GM18861 (cell line): ENCODE results near the gene CHST14.

ENCODE experiments used
- ATAC-seq: cut with Tn5 transposase; IDR thresholded peaks from one replicate; pipeline ENCODE4 v1.9.1; 2021; ENCODE audit not compliant: unreplicated experiment

Gene CHST14

GRCh38 chr15:40470423-40471104 is at the start of gene CHST14:
Gene CHST14 (plus strand): TSS chr15:40470984. CDS start chr15:40471214, 230 bp downstream.
- no peak for ATAC-seq

GRCh38 chr15:40421246-40422157 is 49.3 kb upstream of the CHST14 start:
- ATAC-seq: no peak

- no peak for ATAC-seq
Observed at GRCh38 chr15:40424483-40425115, 46.2 kb upstream of the CHST14 start.

- ATAC-seq: no peak
Observed at GRCh38 chr15:40425681-40426080, 45.1 kb upstream of the CHST14 start.

GRCh38 chr15:40427188-40427587 is 43.6 kb upstream of the CHST14 start:
- no peak for ATAC-seq

GRCh38 chr15:40428185-40428584 is 42.6 kb upstream of the CHST14 start:
- no peak for ATAC-seq

GRCh38 chr15:40429068-40429710 is 41.6 kb upstream of the CHST14 start:
- ATAC-seq: no peak

- ATAC-seq: no peak
Observed at GRCh38 chr15:40430271-40430805, 40.4 kb upstream of the CHST14 start.

GRCh38 chr15:40435023-40435709 is 35.6 kb upstream of the CHST14 start:
- no peak for ATAC-seq

- no peak for ATAC-seq
Observed at GRCh38 chr15:40435710-40436089, 35.1 kb upstream of the CHST14 start.

- ATAC-seq: no peak
Observed at GRCh38 chr15:40436116-40436891, 34.5 kb upstream of the CHST14 start.

- ATAC-seq: no peak
Observed at GRCh38 chr15:40436892-40437751, 33.7 kb upstream of the CHST14 start.

GRCh38 chr15:40437752-40438687 is 32.8 kb upstream of the CHST14 start:
- ATAC-seq: no peak

GRCh38 chr15:40438712-40439111 is 32.1 kb upstream of the CHST14 start:
- ATAC-seq: no peak

GRCh38 chr15:40439461-40439959 is 31.3 kb upstream of the CHST14 start:
- no peak for ATAC-seq

- ATAC-seq: no peak
Observed at GRCh38 chr15:40439960-40440742, 30.6 kb upstream of the CHST14 start.
